ENCODE data around the gene TRIP10. TPM values are rescaled to one million over a fixed set of nuclear protein-coding genes. Genes with fewer than 3 reads are reported as not detected.
A peak's percentile ranks its signal among the peaks of the same experiment; 100 is the strongest.
"Not testable (repeated sequence)": the region's sequence is repeated elsewhere in the genome, so short reads cannot be mapped to it uniquely, and the experiment has no call there.

The TRIP10 gene, protein sequence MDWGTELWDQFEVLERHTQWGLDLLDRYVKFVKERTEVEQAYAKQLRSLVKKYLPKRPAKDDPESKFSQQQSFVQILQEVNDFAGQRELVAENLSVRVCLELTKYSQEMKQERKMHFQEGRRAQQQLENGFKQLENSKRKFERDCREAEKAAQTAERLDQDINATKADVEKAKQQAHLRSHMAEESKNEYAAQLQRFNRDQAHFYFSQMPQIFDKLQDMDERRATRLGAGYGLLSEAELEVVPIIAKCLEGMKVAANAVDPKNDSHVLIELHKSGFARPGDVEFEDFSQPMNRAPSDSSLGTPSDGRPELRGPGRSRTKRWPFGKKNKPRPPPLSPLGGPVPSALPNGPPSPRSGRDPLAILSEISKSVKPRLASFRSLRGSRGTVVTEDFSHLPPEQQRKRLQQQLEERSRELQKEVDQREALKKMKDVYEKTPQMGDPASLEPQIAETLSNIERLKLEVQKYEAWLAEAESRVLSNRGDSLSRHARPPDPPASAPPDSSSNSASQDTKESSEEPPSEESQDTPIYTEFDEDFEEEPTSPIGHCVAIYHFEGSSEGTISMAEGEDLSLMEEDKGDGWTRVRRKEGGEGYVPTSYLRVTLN
- total RNA-seq = 43.3 TPM

GRCh38 chr19:6739390-6739882, at the start of gene TRIP10:
TSS of gene TRIP10 (plus strand) at chr19:6739680. CDS start at chr19:6739762, 82 bp downstream.
- DNase-seq = peak; percentile 84

DNA sequence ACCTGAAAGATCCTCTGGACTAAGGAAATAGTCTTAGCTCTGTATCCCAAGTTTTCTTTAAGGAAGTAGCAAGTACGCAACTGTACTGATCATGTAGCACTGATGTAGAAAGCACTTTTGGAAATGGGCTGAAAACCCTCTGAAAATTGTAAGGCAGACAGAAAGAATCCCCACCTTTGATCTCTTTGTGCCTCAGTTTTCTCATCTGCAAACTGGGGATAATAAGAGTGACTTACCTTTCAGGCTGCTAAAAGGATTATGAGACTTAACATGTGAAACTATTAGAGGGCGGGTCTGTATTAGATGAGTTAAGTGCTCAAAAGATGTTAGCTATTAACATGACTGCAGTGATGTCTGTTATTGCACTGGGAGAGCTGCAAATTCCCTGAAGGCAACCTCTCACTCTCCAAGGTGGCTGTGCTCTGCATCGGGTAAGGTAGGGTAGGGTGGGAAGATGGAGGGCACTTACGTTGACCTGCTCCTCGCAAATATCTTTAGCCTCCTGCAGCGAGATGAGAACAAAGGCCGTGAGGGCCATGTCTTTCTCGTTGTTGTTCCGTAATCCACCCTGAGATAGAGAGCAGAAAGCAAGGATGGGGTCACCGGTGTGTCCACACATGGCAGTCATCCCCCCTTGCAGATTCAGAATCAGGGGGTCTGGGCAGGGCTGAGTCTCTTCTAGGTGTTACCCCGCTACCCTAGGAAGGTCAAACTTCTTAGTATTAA, 49.2 kb upstream of the TRIP10 start:
- no peak for DNase-seq

GRCh38 chr19:6691342-6691741, 48.1 kb upstream of the TRIP10 start:
- no peak for DNase-seq

DNA sequence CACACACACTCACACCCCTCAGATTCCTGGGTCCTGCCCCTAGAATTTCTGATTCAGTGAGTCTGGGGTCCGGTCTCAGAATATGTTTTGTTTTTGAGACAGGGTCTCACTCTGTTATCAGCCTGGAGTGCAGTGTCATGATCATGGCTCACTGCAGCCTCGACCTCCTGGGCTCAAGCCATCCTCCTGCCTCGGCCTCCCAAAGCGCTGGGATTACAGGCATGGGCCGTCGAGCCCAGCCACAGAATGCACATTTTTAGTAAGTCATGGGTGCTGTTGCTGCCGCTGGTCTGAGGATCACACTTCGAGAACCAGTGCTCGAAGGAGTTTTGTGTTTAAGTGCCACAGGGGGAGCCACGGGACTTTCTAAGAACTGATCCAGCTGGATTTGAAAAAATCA, 47.5 kb upstream of the TRIP10 start:
- no peak for DNase-seq

DNA sequence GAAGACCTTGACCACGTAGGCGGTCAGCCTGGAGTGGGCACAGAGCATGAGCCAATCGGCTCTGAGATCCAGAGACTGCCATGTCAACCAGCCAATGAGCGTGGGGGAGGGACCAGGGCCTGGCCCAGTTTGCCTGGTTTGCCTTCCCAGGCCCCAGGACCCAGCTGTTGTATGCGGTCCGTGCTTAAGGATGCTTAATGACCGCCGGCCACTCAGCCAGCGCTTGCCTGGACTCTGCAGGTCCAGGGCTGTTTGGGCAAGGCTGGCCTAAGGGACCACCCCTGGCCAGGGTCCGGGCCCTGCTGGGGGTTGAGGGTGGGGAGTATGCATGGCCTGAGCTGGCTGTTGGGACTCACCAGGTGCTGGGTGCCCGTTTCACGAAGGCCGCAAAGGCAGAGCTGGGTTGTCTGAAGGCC, 46.4 kb upstream of the TRIP10 start:
- no peak for DNase-seq

- DNase-seq = no peak
Measured at GRCh38 chr19:6693681-6694080, 45.8 kb upstream of the TRIP10 start.

DNA sequence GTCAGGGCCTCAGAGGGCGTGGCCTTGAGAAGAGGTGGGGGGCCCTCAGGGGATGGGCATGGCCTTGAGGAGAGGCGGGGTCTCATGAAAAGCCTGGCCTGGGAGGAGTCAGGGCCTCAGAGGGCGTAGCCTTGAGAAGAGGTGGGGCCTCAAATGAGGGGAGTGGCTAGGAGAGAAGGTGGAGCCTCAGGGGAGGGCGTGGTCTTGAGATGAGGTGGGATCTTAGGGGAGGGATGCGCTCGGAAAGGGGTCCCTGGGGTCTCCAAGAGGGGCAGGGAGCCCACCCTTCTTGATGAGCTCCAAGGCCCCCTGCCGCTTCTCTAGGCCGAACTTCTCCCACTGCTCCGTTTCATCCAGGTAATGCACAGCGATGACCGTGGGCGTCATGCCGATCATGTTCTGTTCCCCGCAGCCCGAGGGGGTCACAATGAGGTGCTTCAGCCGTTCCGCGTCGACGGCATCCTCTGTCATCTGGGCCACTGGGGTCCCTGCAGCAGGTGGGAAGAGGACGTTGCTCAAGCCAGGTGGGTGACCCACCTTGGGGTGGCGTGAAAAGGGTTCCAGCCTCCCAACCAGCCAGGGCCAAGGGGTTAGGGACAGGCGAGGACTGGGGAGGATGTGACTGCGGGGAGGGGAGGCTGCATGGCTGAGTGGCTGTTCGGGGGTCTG, 45.2 kb upstream of the TRIP10 start:
- no peak for DNase-seq

- DNase-seq = no peak
Measured at GRCh38 chr19:6696239-6696820, 43.1 kb upstream of the TRIP10 start.

DNA sequence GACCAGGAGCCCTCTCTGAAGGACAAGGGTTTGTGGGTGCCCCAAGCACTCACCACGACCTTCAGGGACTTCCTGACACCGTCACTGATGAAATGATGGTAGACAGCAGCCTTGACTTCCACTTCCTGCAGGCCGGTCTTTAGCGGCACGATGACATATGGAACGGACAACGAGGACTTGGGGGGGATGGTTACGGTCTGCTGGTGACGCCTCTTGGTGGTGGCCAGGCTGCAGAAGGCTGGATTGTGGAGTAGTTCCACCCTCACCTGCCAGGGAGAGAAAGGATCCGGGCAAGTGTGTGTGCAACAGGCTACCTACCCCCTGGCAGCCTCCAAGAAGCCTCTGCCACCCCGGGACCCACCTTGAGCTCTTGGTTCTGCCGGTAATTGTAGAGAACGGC, 42.2 kb upstream of the TRIP10 start:
- no peak for DNase-seq

DNA sequence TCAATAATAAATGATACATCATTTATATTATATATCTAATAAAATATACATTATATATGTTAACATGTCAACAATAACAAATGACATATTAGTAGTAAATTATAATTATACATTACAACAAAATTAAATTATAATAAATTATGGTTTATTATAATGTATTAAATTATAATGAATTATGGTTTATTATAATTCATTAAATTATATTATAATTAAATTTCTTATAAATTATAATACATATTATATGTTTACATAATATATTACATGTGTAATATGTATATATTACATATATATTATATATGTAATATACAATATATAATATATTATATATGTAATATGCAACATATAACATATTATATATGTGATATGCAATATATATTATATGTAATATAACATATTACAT, 39.5 kb upstream of the TRIP10 start:
- no peak for DNase-seq

DNA sequence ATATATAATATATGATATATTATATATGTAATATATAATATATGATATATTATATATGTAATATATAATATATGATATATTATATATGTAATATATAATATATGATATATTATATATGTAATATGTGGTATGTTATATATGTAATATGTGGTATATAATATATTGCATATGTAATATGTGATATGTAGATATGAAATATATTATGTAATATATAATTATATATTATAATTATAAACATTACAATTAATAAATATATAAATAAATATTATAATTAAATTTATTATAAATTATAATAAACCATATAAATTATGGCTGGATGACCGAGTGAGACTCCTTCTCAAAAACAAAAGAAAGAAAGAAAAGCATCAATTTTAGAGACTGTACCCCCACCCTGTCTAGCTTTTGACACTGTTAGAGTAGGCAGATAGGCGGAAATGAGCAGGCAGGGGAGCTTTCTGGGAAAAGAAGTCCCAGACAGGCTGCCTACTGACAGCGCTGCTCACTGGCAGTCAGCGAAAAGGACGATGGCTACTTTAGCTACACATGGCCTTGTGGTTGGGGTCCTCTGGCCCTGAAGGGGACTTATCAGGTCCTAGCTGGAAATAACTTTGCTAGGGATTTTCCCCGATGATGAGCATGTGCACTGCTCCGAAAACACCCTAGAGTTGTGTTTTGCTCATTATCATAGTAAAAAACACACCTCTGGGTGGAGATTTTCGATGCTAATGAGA, 38.7 kb upstream of the TRIP10 start:
- no peak for DNase-seq

DNA sequence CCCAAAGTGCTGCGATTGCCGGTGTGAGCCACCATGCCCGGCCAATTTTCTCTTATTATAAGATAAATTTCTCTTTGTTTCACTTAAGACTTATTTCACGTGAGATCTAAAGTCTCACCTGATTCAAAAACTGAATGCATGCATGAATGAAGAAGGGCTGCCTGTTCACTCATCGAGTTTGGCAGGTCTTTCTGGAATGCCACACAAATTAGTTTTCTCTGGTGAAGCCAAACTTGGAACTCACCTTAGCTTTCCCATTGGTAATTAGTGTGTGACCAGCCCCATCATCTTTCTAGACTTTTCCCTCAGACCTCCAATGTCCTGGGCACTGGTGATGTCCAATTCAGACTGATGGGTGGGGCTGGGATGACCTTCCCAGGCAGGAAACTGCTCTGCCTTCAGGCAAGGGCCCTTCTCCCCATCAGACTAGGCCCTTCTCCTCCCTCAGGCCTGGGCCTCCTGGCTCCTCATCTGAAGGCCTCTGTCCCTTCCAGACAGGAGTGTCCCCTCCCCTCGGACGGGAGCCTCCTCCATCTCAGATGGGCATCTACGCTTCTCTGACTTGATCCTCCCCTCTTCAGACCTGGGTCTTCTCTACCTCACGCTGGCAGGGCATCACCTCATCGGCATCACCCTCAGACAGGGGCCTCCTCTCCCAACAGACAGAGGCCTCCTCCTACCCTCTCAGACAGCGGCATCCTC, 33.4 kb upstream of the TRIP10 start:
- no peak for DNase-seq

DNA sequence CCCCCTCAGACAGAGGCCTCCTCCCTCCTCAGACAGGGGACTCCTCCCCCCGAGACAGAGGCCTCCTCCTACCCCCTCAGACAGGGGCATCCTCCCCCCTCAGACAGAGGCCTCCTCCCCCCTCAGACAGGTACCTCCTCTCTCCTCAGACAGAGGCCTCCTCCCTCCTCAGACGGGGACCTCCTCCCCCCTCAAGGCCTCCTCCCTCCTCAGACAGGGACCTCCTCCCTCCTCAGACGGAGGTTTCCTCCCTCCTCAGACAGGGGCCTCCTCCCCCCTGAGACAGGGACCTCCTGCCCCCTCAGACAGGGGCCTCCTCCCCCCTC, 32.9 kb upstream of the TRIP10 start:
- DNase-seq = no peak

DNA sequence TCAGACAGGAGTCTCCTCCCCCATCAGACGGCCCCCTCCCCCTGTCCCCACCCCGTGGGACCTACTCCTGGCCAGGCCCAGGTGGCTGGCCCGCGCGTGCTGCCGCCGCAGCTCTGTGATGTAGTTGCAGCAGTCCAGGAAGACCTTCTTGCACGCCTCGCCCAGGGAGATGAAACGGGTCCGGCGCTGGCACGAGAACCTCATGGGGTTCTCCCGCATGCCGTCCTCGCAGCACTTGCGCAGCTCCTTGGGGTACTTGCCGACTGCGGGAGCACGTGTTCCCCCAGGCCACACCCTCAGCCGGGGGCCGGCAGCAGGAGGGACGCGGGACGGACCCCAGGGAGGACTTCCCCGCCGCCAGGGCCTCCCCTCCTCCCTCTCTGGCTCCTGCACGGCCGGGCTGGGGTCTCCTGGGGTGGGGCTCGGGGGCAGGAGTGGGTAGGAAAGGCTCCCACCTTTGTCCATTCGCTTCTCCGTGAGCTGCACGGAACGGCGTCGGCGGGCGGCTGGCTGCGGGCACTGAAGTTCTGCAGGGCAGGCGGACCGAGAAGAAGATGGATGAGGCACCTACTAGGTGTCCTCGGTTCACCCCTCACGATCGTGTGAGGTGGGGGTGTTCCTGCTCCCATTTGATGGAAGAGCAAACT, 32.3 kb upstream of the TRIP10 start:
- DNase-seq = no peak

DNA sequence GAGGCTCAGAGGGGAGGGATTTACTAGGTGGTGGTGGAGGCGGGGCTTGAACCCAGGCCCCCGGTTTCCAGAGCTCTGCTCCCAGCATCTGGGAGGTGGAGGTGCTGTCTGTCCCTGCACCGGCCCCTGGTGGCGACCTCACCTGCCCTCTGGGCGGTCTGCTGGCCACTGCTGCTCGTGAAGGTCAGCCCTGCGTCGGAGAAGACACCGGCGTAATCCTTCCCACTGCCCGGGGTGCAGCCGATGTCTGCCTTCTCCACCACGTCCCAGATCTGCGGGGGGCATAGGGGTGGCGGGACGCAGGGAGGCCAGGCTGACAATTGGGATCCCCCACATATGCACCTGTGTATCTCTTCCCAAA, 31.8 kb upstream of the TRIP10 start:
- DNase-seq = no peak

DNA sequence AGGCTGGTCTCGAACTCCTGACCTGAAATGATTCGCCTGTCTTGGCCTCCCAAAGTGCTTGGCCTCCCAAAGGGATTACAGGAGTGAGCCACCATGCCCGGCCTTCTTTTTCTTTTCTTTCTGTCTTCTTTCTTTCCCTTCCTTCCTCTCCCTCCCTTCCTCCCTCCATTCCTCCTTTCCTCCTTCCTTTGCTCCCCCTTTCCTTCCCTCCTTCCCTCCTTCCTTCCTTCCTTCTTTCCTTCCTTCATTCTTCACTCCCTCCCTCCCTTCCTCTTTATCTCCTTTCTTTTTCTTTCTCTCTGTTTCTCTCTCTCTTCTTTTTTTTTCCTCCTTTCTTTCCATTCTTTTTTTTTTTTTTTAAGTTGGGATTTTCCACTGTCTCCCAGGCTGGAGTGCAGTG, 31.1 kb upstream of the TRIP10 start:
- no peak for DNase-seq

- not testable (repeated sequence) for DNase-seq
Measured at GRCh38 chr19:6708913-6709312, 30.6 kb upstream of the TRIP10 start.

GRCh38 chr19:6709549-6709948, 29.9 kb upstream of the TRIP10 start:
- DNase-seq = no peak

DNA sequence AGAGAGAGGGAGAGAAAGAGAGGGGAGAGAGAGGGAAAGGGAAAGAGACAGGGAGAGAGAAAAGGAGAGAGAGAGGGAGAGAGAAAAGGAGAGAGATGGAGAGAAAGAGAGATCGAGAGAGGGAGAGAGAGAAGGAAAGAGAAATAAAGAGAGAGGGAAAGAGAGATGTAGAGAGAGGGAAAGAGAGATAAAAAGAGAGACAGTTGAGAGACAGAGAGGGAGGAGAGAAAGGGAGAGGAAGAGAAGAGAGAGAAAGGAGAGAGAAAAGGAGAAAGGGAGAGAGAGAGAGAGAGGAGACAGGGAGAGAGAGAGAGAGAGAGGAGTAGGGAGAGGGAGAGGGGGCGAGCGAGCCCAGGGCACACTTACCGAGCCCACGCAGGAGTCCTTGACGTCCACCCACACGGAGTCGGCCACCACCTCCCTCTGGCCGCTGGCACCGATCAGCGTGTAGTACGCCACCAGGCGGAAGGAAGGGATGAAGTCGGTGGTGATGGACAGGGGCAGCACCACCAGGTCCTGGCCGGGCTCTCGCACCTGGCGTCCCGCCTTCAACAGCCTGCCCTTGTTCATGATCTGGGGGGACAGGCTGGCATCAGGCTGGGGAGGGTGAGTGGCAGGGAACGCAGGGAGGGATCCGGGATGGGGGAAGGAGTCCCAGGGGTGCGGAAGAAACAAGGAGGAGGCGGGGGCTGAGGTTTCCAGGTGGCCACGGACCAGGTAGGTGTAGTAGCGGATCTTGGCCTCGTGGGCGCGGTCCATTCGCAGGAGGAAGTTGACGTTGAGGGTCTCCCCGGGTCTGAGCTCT, 29.0 kb upstream of the TRIP10 start:
- DNase-seq = no peak

DNA sequence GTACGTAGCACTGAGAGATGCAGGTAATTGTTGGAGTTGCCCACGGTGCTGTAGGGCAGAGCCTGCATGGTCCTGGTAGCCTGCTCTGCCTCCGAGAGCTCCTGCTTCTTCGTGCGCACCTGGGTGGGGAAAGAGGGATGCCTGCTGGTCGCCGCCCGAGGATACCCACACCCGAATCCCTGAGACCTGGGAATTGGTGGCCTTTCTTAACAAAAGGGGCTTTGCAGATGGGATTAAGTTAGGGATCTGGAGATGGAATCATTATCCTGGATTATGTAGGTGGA, 28.5 kb upstream of the TRIP10 start:
- DNase-seq = no peak
